Erythroblast (primary cell): ENCODE measurements around the gene SORL1.

Source experiments
- GATA1 ChIP-seq: IDR thresholded peaks from 2 replicates; pipeline ENCODE4 v1.6.1; 2011; ENCODE audit warnings: low read depth, mild to moderate bottlenecking, control low read depth, low read length, moderate library complexity
- POLR2A ChIP-seq: IDR thresholded peaks from 2 replicates; pipeline ENCODE4 v1.6.1; 2011; ENCODE audit warnings: mild to moderate bottlenecking, low read length

DNA sequence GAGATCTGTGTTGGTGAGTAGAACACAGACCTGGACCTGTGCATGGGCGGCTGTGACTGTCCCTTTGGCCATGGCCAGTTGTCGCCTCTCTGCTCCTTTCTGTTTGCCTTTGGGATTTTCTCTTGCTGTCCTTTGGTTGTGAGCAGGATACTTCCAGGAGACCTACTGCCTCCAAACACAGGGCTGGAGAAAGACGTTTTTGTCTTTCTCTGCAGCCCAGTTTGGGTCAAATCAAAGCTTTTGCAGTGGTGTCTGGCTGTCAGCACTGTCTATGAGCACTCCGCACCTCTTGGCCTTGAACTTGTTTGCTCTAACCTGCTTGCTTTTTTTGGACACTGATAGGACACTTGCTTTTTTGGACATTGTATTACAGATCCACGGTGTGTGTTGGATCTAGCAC, 109.6 kb downstream of the SORL1 start:
- TF ChIP-seq POLR2A: no peak
- TF ChIP-seq GATA1: no peak
